ENCODE measurements around the gene SGK1. TPM values are rescaled to one million over a fixed set of nuclear protein-coding genes. Genes with fewer than 3 reads are reported as not detected.

Gene SGK1
- polyA plus RNA-seq, 4 donors: 79.4 to 115 (median 94.7) TPM

GRCh38 chr6:134146268-134147033 is 171.5 kb downstream of the SGK1 start:
- no peak for DNase-seq (ENCODE audit: low read depth in 4 of 4, low spot score in 3 of 4)

GRCh38 chr6:134145786-134146185 is 172.1 kb downstream of the SGK1 start:
- DNase-seq (ENCODE audit: low read depth in 4 of 4, low spot score in 3 of 4): no peak

- no peak for DNase-seq (ENCODE audit: low read depth in 4 of 4, low spot score in 3 of 4)
These were observed 179.5 kb downstream of the SGK1 start for GRCh38 chr6:134138226-134138975.

GRCh38 chr6:134134654-134135053 is 183.3 kb downstream of the SGK1 start:
- no peak for DNase-seq (ENCODE audit: low read depth in 4 of 4, low spot score in 3 of 4)

GRCh38 chr6:134132494-134133141 is 185.3 kb downstream of the SGK1 start:
- DNase-seq (ENCODE audit: low read depth in 4 of 4, low spot score in 3 of 4): no peak

- no peak for DNase-seq (ENCODE audit: low read depth in 4 of 4, low spot score in 3 of 4)
These were observed 186.3 kb downstream of the SGK1 start for GRCh38 chr6:134131530-134132139.

GRCh38 chr6:134128146-134128545 is 189.8 kb downstream of the SGK1 start:
- DNase-seq (ENCODE audit: low read depth in 4 of 4, low spot score in 3 of 4): no peak

- DNase-seq (ENCODE audit: low read depth in 4 of 4, low spot score in 3 of 4): peak; percentile 31 to 36 (median 32)
These were observed 194.2 kb downstream of the SGK1 start for GRCh38 chr6:134123666-134124208.

- no peak for DNase-seq (ENCODE audit: low read depth in 4 of 4, low spot score in 3 of 4)
These were observed 195.1 kb downstream of the SGK1 start for GRCh38 chr6:134122775-134123174.

- DNase-seq (ENCODE audit: low read depth in 4 of 4, low spot score in 3 of 4): no peak
These were observed 198.4 kb downstream of the SGK1 start for GRCh38 chr6:134119486-134119885.

Data from right renal pelvis (tissue), 4 donors.